Mesenchymal stem cell (in vitro differentiated cells and primary cell): ENCODE data around the gene TMEM260.
"Not testable (repeated sequence)": the region's sequence is repeated elsewhere in the genome, so short reads cannot be mapped to it uniquely, and the experiment has no call there.

ENCODE experiments used
- DNase-seq: peaks from one replicate; pipeline ENCODE4 v3.0.0-alpha.2; 2013
- H2AFZ ChIP-seq: one replicate; pipeline ENCODE4 v1.6.1; 2013; ENCODE audit warnings: low read depth, mild to moderate bottlenecking, control low read depth, inconsistent platforms, low read length, moderate library complexity
- H2AK5ac ChIP-seq: 2 replicates; pipeline ENCODE4 v1.6.1; 2013; ENCODE audit warnings: low read length, moderate library complexity, mild to moderate bottlenecking, inconsistent platforms; ENCODE audit not compliant: severe bottlenecking
- H2BK120ac ChIP-seq: one replicate; pipeline ENCODE4 v1.6.1; 2013; ENCODE audit warnings: low read depth, mild to moderate bottlenecking, inconsistent platforms, low read length, moderate library complexity
- H2BK12ac ChIP-seq, 2 experiments: one replicate each; pipeline ENCODE4 v1.6.1; 2013; ENCODE audit warnings: inconsistent platforms in 2 of 2, low read length in 2 of 2, mild to moderate bottlenecking in 2 of 2, moderate library complexity in 2 of 2, control low read depth in 1 of 2
- H2BK15ac ChIP-seq: one replicate; pipeline ENCODE4 v1.6.1; 2013; ENCODE audit warnings: mild to moderate bottlenecking, low read depth, inconsistent platforms; ENCODE audit not compliant: poor library complexity, severe bottlenecking
- H2BK5ac ChIP-seq: 2 replicates; pipeline ENCODE4 v1.6.1; 2013; ENCODE audit warnings: low read depth, mild to moderate bottlenecking, low read length, control low read depth, inconsistent platforms; ENCODE audit not compliant: poor library complexity, severe bottlenecking
- H3K14ac ChIP-seq, 2 experiments: one replicate each; pipeline ENCODE4 v1.6.1; 2013; ENCODE audit warnings: inconsistent platforms in 2 of 2, low read length in 2 of 2, control low read depth in 1 of 2, mild to moderate bottlenecking in 1 of 2, moderate library complexity in 1 of 2
- H3K18ac ChIP-seq, 2 experiments: one replicate each; pipeline ENCODE4 v1.6.1; 2013; ENCODE audit warnings: inconsistent platforms in 2 of 2, low read length in 2 of 2, control low read depth in 1 of 2, low read depth in 1 of 2, mild to moderate bottlenecking in 1 of 2
- H3K23ac ChIP-seq, 2 experiments: one replicate each; pipeline ENCODE4 v1.6.1; 2013; ENCODE audit warnings: inconsistent platforms in 2 of 2, low read length in 2 of 2, mild to moderate bottlenecking in 2 of 2, moderate library complexity in 2 of 2, control low read depth in 1 of 2
- H3K27ac ChIP-seq: 2 replicates; pipeline ENCODE4 v1.5.1; 2013; ENCODE audit warnings: mild to moderate bottlenecking, moderate library complexity, low read length, control low read depth, inconsistent platforms; ENCODE audit not compliant: poor library complexity, severe bottlenecking
- H3K27me3 ChIP-seq, 2 experiments: 2 replicates each; pipeline versions ENCODE4 v1.6.1 to v1.7.0; 2013; ENCODE audit warnings: low read length in 2 of 2, mild to moderate bottlenecking in 2 of 2, moderate library complexity in 2 of 2, control low read depth in 1 of 2, inconsistent platforms in 1 of 2; ENCODE audit not compliant: control insufficient read depth in 1 of 2, insufficient read depth in 1 of 2
- H3K36me3 ChIP-seq, 2 experiments: 2 replicates each; pipeline versions ENCODE4 v1.6.1 to v1.7.0; 2013; ENCODE audit warnings: low read length in 2 of 2, control low read depth in 1 of 2, inconsistent platforms in 1 of 2, low read depth in 1 of 2, mild to moderate bottlenecking in 1 of 2; ENCODE audit not compliant: insufficient read depth in 2 of 2, control insufficient read depth in 1 of 2
- H3K4ac ChIP-seq, 2 experiments: one replicate each; pipeline ENCODE4 v1.6.1; 2013; ENCODE audit warnings: inconsistent platforms in 2 of 2, low read length in 2 of 2, mild to moderate bottlenecking in 2 of 2, moderate library complexity in 2 of 2, control low read depth in 1 of 2, low read depth in 1 of 2
- H3K4me1 ChIP-seq: 2 replicates; pipeline ENCODE4 v1.6.1; 2013; ENCODE audit warnings: low read depth, low read length, control low read depth; ENCODE audit not compliant: control insufficient read depth, insufficient read depth
- H3K4me2 ChIP-seq: 2 replicates; pipeline ENCODE4 v1.6.1; 2013; ENCODE audit warnings: low read length, mild to moderate bottlenecking, inconsistent platforms; ENCODE audit not compliant: poor library complexity, severe bottlenecking
- H3K4me3 ChIP-seq, 2 experiments: 2 replicates each; pipeline versions ENCODE4 v1.5.1 to v1.7.0; 2013; ENCODE audit warnings: low read length in 2 of 2, mild to moderate bottlenecking in 2 of 2, control low read depth in 1 of 2, low read depth in 1 of 2; ENCODE audit not compliant: insufficient read depth in 1 of 2
- H3K79me1 ChIP-seq: replicated peaks from 2 replicates; pipeline ENCODE4 v1.6.1; 2013; ENCODE audit warnings: mild to moderate bottlenecking, control low read depth, low read length, inconsistent platforms; ENCODE audit not compliant: poor library complexity, severe bottlenecking
- H3K9ac ChIP-seq: 2 replicates; pipeline ENCODE4 v1.7.0; 2013; ENCODE audit warnings: mild to moderate bottlenecking, low read length, moderate library complexity
- H3K9me3 ChIP-seq: 2 replicates; pipeline ENCODE4 v1.7.0; 2013; ENCODE audit warnings: mild to moderate bottlenecking, low read length; ENCODE audit not compliant: control insufficient read depth
- H4K8ac ChIP-seq: one replicate; pipeline ENCODE4 v1.6.1; 2013; ENCODE audit warnings: inconsistent platforms, mild to moderate bottlenecking, low read length, moderate library complexity
- H4K91ac ChIP-seq: one replicate; pipeline ENCODE4 v1.6.1; 2013; ENCODE audit warnings: mild to moderate bottlenecking, low read length, inconsistent platforms
- whole genome bisulfite sequencing: methylation state at CpG from one replicate; pipeline ENCODE4 v1.1.7; 2013; ENCODE audit warnings: mixed read lengths; 5-methylcytosine and 5-hydroxymethylcytosine counted together

The TMEM260 gene

GRCh38 chr14:56611663-56612062, 32.1 kb downstream of the TMEM260 start:
- not testable (repeated sequence) for H3K4ac ChIP-seq, H2BK5ac ChIP-seq, H4K8ac ChIP-seq, H3K79me1 ChIP-seq, H2BK12ac ChIP-seq, H3K9ac ChIP-seq, H2AK5ac ChIP-seq, H3K14ac ChIP-seq, H3K4me1 ChIP-seq, H2BK120ac ChIP-seq, H3K27ac ChIP-seq, H4K91ac ChIP-seq, DNase-seq, H3K4me2 ChIP-seq, H2AFZ ChIP-seq, H3K23ac ChIP-seq, H2BK15ac ChIP-seq, H3K18ac ChIP-seq, H3K9me3 ChIP-seq, H3K27me3 ChIP-seq, H3K4me3 ChIP-seq
- H3K36me3 ChIP-seq: peaks cover 3 to 85% of the 10 kb centered on the region in 2 experiments
- WGBS: no CpG with 5 or more reads among the region's 2 CpGs

- no peak overlapping the region for H2BK12ac ChIP-seq
- H3K18ac ChIP-seq: no peak overlapping the region
- no peak overlapping the region for H3K9ac ChIP-seq
- H3K14ac ChIP-seq: no peak overlapping the region
- no peak overlapping the region for H2AFZ ChIP-seq
- H3K4ac ChIP-seq: no peak overlapping the region
- no peak overlapping the region for H2BK5ac ChIP-seq
- H3K4me3 ChIP-seq: no peak overlapping the region
- H3K27ac ChIP-seq: no peak overlapping the region
- H3K36me3 ChIP-seq: peaks cover 0 to 92% of the 10 kb centered on the region in 2 experiments
- H3K4me2 ChIP-seq: no peak overlapping the region
- H2BK15ac ChIP-seq: no peak overlapping the region
- H3K4me1 ChIP-seq: no peaks in the 10 kb centered on the region
- no peak for DNase-seq
- no peak overlapping the region for H3K23ac ChIP-seq
- no peak overlapping the region for H2AK5ac ChIP-seq
- peaks cover 2% of the 10 kb centered on the region for H3K79me1 ChIP-seq
- no peak overlapping the region for H4K91ac ChIP-seq
- no peak overlapping the region for H4K8ac ChIP-seq
- H2BK120ac ChIP-seq: no peak overlapping the region
- no peaks in the 10 kb centered on the region for H3K9me3 ChIP-seq
- no peaks in the 10 kb centered on the region for H3K27me3 ChIP-seq
Measured at GRCh38 chr14:56617084-56617483, 37.5 kb downstream of the TMEM260 start.

GRCh38 chr14:56630707-56631106, 51.1 kb downstream of the TMEM260 start:
- Histone ChIP-seq H2AK5ac (no peak overlapping the region), H4K8ac (no peak overlapping the region), H3K27me3 (no peaks in the 10 kb centered on the region), H3K27ac (no peak overlapping the region), H3K36me3 (peaks cover 17 to 80% of the 10 kb centered on the region in 2 experiments), H3K4ac (no peak overlapping the region), H3K23ac (no peak overlapping the region), H3K4me3 (no peak overlapping the region), H3K4me1 (no peaks in the 10 kb centered on the region), H3K9me3 (peaks cover 16% of the 10 kb centered on the region), H2BK5ac (no peak overlapping the region), H3K18ac (no peak overlapping the region), H3K9ac (no peak overlapping the region), H3K14ac (no peak overlapping the region), H2BK120ac (no peak overlapping the region), H2BK12ac (no peak overlapping the region), H3K79me1 (peaks cover 13% of the 10 kb centered on the region), H2BK15ac (no peak overlapping the region), H2AFZ (no peak overlapping the region), H3K4me2 (no peak overlapping the region), H4K91ac (no peak overlapping the region)
- 100% methylated on average over 3 of the region's 3 CpGs for WGBS
- DNase-seq: no peak

GRCh38 chr14:56632195-56632594, 52.6 kb downstream of the TMEM260 start:
- no peak overlapping the region for H2AFZ ChIP-seq
- peaks cover 22 to 81% of the 10 kb centered on the region in 2 experiments for H3K36me3 ChIP-seq
- peaks cover 13% of the 10 kb centered on the region for H3K79me1 ChIP-seq
- no peaks in the 10 kb centered on the region for H3K4me1 ChIP-seq
- H3K14ac ChIP-seq: no peak overlapping the region
- H3K9me3 ChIP-seq: peaks cover 16% of the 10 kb centered on the region
- no peak overlapping the region for H2BK5ac ChIP-seq
- no peak overlapping the region for H3K4ac ChIP-seq
- no peak overlapping the region for H3K9ac ChIP-seq
- no peak overlapping the region for H3K4me2 ChIP-seq
- H4K91ac ChIP-seq: no peak overlapping the region
- no peak overlapping the region for H3K4me3 ChIP-seq
- no peak overlapping the region for H3K18ac ChIP-seq
- H4K8ac ChIP-seq: no peak overlapping the region
- no peak overlapping the region for H2BK15ac ChIP-seq
- no peak overlapping the region for H2AK5ac ChIP-seq
- no peak for DNase-seq
- no peak overlapping the region for H3K27ac ChIP-seq
- H3K27me3 ChIP-seq: no peaks in the 10 kb centered on the region
- no CpG with 5 or more reads among the region's 2 CpGs for WGBS
- no peak overlapping the region for H2BK12ac ChIP-seq
- H3K23ac ChIP-seq: no peak overlapping the region
- H2BK120ac ChIP-seq: no peak overlapping the region
